HG03196 (cell line): ENCODE results near the gene RPH3AL.
"Not testable (repeated sequence)": the region's sequence is repeated elsewhere in the genome, so short reads cannot be mapped to it uniquely, and the experiment has no call there.

Experiments
- ATAC-seq: cut with Tn5 transposase; IDR thresholded peaks from one replicate; pipeline ENCODE4 v1.9.1; 2021; ENCODE audit not compliant: unreplicated experiment

Gene RPH3AL

GRCh38 chr17:379531-380465 is 27.2 kb upstream of the RPH3AL start:
- ATAC-seq: no peak

GRCh38 chr17:378068-378467 is 25.5 kb upstream of the RPH3AL start:
- no peak for ATAC-seq

GRCh38 chr17:376936-377863 is 24.6 kb upstream of the RPH3AL start:
- no peak for ATAC-seq

- ATAC-seq: no peak
These were observed 21.1 kb upstream of the RPH3AL start for GRCh38 chr17:373613-374230.

GRCh38 chr17:372157-373152 is 19.8 kb upstream of the RPH3AL start:
- no peak for ATAC-seq

- ATAC-seq: no peak
These were observed 19.0 kb upstream of the RPH3AL start for GRCh38 chr17:371583-371982.

- not testable (repeated sequence) for ATAC-seq
These were observed 15.0 kb upstream of the RPH3AL start for GRCh38 chr17:367656-368055.

- ATAC-seq: not testable (repeated sequence)
These were observed 14.3 kb upstream of the RPH3AL start for GRCh38 chr17:366657-367615.

GRCh38 chr17:364766-365165 is 12.2 kb upstream of the RPH3AL start:
- ATAC-seq: no peak

- ATAC-seq: no peak
These were observed 11.7 kb upstream of the RPH3AL start for GRCh38 chr17:364308-364707.

- ATAC-seq: no peak
These were observed 10.1 kb upstream of the RPH3AL start for GRCh38 chr17:362721-363120.

- no peak for ATAC-seq
These were observed 7.6 kb upstream of the RPH3AL start for GRCh38 chr17:360092-360750.

GRCh38 chr17:358491-359151 is 6.0 kb upstream of the RPH3AL start:
- no peak for ATAC-seq

GRCh38 chr17:357644-358043 is 5.0 kb upstream of the RPH3AL start:
- ATAC-seq: no peak

GRCh38 chr17:356671-357434 is 4.2 kb upstream of the RPH3AL start:
- ATAC-seq: no peak

GRCh38 chr17:354651-355556 is 2.3 kb upstream of the RPH3AL start:
- ATAC-seq: no peak
